Vagina (tissue), 2 donors: ENCODE results near the gene H2AZ2.

Experiments used
- POLR2A ChIP-seq, 2 donors: fragments of 450-650 bp; IDR thresholded peaks; one replicate each; pipeline ENCODE4 v1.6.1; 2017; ENCODE audit warnings: antibody characterized with exemption in 2 of 2, mild to moderate bottlenecking in 2 of 2, moderate library complexity in 2 of 2
- TF ChIP-seq, protein P1 (sequence below), 3 experiments: fragments of 450-650 bp in 2 of 3; fragments of 200-600 bp in 1 of 3; sonication (generic) in 1 of 3; IDR thresholded peaks; one replicate each; pipeline ENCODE4 v1.5.1; 2017 to 2019; ENCODE audit warnings: antibody characterized with exemption in 3 of 3, mild to moderate bottlenecking in 2 of 3, moderate library complexity in 2 of 3

- TF ChIP-seq POLR2A (IDR thresholded peaks at IDR 0.05) = no peak
- TF ChIP-seq, protein P1, sequence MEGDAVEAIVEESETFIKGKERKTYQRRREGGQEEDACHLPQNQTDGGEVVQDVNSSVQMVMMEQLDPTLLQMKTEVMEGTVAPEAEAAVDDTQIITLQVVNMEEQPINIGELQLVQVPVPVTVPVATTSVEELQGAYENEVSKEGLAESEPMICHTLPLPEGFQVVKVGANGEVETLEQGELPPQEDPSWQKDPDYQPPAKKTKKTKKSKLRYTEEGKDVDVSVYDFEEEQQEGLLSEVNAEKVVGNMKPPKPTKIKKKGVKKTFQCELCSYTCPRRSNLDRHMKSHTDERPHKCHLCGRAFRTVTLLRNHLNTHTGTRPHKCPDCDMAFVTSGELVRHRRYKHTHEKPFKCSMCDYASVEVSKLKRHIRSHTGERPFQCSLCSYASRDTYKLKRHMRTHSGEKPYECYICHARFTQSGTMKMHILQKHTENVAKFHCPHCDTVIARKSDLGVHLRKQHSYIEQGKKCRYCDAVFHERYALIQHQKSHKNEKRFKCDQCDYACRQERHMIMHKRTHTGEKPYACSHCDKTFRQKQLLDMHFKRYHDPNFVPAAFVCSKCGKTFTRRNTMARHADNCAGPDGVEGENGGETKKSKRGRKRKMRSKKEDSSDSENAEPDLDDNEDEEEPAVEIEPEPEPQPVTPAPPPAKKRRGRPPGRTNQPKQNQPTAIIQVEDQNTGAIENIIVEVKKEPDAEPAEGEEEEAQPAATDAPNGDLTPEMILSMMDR (IDR thresholded peaks at IDR 0.05) = no peak
These were observed 36.2 kb upstream of the H2AZ2 start for GRCh38 chr7:44883961-44884620.
